DMS114 treated with DMSO at 0.1 percent for 48 hours (cell line): ENCODE measurements around the gene PACS1.
"Not testable (repeated sequence)": the region's sequence is repeated elsewhere in the genome, so short reads cannot be mapped to it uniquely, and the experiment has no call there.

Source experiments
- DNase-seq: peaks from one replicate; lab custom pipeline; 2025; ENCODE audit not compliant: unreplicated experiment; lab: John Stamatoyannopoulos, UW

Gene PACS1

DNA sequence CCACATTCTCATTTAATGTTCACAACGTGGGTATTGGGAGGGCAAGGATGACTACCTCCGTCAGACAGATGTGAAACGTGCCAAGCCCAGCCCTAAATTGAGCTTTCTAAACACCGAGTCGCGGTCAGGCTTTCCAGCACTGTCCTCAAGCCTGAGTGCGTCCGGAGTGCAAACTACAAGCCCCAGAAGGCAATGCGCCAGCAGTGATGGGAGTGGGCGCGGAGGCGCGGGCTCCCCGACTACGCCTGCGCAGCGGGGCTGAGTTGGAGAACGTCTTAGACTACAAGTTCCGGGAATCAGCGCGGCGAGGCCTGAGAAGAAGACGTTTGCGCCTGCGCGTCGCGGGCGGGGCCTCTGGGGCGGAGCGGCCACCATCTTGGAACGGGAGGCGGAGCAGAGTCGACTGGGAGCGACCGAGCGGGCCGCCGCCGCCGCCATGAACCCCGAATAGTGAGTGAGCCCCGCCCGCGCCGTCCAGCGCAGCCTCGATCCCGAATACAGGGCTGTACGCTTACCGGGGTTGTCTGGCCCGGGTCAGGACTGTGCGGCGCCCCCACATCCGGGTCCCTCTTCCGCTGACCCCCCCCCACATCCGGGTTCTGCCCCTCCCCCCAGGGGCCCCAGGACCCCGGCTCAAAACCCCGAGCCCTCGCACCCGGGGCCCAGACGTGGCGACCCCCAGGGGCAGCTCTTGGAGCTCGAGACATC lies 198.3 kb downstream of the PACS1 start, which contains the start of gene RAB1B:
Gene RAB1B, plus strand, starts transcription at position 396 of the 708 bp plus-strand sequence. Its CDS starts 41 bp downstream, at position 437.
- peak; percentile 98 for DNase-seq

DNA sequence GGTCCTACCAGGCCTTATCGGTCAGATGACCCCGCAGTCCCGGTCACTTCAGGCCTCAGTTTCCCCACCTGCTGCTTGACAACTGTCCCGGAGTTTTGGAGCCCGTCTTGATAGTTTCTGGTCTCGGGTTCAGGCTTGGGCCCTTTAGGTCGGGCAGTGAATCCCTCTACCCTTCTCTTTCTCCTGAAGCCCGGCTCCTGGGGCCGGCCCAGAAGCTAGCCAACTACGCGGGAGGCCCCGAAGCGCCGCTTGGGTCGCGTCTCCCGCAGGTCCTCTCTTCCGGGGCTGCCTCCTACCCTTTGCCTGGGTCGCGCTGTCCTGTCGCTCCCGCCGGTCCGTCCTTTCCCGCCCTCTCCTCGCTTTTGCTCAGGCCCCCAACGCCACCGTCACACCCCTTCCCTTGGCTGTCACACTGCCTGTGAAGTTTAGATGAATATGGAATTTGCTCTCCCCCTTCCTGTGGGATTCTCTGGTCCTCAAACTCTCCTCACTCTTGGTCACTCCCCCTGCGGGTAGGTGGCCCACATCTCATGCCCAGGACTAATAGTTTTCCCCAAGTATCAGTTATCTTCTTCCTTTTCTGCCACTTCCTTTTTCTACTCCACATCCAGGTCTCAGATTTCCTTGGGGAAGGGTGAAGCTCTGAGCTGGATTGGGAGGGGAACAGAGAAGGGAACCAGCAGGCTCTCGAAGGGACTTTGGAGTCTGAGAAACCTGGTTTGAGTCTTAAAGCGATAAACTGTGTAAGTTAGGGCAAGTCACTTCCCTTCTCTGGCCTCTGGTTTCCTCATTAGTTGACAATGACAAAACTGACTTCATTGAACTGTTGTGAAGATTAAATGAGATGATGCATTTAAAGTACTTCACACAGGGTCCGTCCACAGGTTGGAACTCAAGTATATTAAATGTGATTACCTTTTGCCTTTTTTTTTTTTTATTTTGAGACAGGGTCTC lies 199.2 kb downstream of the PACS1 start:
- DNase-seq: peak; percentile 37

DNA sequence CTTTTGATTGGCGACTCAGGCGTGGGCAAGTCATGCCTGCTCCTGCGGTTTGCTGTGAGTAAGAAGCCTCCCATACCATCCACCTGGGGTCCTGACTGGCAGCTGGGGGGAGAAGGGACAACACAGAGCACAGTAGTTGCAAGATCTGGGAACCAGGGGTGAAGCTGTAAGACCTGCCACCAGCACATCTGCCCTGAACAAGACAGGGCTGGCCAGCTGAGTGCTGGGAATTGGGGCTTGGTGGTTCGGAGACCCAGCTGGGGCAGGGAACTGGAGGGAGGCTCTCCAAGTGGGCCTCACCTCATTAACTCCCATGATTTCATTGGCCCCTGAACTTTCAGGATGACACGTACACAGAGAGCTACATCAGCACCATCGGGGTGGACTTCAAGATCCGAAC lies 201.7 kb downstream of the PACS1 start:
- no peak for DNase-seq

DNA sequence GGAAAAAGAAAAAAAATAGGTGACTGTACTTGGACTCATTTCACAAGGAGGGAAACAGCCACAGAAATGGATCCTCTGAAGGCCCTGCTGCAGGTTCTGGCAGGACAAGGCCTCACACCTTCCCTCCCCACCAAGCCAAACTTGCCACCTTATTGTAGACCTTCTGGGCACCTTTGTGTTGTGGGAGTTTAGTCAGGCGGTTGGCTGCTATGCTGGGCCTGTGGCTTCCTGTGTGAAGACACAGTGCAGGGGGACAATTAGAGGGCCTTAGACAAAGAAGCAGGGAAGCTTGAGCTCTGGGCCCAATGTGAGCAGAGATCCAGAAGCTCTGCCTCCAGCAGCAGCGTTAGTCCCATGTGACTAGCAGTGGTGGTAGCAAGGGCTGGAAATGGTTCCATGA lies 202.5 kb downstream of the PACS1 start:
- no peak for DNase-seq

DNA sequence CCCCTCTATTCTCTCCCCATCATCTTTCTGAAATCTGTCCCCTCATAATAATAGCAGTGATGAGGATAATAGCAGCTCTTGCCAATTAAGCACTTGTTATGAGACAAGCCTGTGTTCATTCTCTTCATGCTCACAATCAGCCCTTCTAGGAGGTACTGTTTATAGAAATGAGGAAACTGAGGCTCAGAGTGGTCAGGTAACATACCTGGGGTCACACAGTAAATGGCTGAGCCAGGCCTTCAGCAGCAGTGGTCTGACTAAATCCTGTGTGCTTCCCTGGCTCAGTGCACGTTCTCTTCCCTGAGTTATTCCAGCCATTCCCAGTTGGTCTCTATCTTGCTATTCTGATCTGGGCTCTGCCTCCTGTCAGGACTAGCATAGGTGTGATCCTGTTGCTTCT lies 204.1 kb downstream of the PACS1 start:
- no peak for DNase-seq

DNA sequence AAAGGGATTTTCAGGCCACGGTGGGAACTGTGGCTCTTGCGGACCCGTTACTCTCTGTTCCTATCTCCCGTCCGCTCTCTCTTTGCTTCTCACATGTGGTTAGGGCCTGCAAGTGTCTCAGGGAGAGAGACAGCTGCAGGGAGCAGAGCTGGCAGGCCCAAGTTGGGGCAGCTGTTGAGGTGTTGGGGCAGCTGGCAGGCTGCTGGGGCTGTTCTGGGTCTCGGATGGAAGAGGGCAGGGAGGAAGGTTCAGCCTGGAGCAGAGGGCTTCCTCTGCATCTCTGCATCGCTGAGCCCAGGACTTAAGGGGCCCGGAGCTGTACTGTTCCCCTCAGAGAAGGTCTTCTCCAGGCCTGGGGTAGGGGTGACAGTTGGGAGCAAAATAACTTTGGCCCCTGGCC lies 205.3 kb downstream of the PACS1 start:
- DNase-seq: no peak

DNA sequence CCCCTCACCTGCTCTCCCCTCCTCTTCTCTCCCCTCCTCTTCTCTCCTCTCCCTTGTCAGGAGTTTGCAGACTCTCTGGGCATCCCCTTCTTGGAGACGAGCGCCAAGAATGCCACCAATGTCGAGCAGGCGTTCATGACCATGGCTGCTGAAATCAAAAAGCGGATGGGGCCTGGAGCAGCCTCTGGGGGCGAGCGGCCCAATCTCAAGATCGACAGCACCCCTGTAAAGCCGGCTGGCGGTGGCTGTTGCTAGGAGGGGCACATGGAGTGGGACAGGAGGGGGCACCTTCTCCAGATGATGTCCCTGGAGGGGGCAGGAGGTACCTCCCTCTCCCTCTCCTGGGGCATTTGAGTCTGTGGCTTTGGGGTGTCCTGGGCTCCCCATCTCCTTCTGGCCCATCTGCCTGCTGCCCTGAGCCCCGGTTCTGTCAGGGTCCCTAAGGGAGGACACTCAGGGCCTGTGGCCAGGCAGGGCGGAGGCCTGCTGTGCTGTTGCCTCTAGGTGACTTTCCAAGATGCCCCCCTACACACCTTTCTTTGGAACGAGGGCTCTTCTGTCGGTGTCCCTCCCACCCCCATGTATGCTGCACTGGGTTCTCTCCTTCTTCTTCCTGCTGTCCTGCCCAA lies 206.0 kb downstream of the PACS1 start:
- no peak for DNase-seq

DNA sequence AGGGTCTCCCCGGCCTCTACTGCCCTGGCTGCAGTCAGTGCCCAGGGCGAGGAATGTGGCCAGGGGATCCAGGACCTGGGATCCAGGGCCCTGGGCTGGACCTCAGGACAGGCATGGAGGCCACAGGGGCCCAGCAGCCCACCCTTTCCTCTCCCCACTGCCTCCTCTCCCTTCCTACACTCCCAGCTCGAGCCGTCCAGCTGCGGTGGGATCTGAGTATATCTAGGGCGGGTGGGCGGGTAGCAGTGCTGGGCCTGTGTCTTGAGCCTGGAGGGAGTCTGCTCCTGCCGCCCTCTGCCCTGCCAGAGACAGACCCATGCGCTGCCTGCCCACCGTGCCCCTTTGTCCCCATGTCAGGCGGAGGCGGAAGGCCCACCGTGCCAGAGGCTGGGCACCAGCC lies 206.5 kb downstream of the PACS1 start:
- not testable (repeated sequence) for DNase-seq

DNA sequence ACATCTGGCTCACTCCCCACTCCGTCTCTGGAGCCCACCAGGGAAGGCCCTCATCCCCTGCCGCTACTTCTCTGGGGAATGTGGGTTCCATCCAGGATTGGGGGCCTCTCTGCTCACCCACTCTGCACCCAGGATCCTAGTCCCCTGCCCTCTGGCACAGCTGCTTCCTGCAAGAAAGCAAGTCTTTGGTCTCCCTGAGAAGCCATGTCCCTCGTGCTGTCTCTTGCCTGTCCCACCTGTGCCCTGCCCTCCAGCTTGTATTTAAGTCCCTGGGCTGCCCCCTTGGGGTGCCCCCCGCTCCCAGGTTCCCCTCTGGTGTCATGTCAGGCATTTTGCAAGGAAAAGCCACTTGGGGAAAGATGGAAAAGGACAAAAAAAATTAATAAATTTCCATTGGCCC lies 207.0 kb downstream of the PACS1 start:
- not testable (repeated sequence) for DNase-seq

DNA sequence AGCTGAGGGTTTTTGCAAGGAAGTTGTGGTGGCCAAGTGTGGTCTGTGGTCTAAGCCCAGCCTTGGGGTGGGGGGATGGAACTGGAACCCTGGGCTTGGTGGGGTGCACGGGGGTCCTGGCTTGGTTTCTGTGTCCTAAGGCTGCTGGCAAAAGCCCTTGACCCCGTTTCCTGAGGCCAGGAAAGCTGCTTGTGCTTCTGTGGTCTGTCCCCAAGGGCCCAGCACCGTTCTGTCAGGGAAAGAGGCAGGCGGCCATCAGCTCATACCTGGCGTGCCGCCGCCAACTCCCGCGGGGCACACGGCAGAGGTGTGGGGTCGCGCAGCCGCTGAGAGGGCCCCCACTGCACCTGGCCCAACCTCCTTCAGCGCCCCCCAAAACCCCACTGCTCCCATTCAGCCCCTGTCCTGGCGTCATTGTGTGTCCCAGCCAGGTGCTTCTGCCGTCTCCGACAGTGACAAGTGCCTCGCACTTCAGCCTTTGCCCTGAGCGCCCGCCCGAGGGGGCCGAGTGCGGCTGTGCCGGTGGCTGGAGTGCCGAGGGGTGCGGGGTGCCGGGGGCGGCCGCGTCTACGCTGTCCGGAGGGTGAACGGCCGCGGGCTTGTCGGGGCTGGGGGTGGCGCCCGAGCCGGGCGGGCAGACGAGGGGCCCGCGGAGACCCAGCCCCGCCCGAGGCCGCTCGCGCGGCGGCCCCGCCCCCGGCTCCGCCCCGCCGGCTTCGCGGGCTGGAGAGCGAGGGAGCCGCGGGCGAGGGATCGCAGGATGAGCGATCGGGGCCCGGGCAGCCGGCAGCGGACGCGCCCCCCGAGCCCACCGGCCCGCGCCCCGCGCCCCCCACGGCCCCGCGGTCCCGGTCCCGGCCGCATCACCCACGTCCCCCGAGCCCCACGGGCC lies 207.6 kb downstream of the PACS1 start, which contains the start of gene CNIH2:
Gene CNIH2, plus strand, starts transcription at position 705 of the 892 bp plus-strand sequence. CDS start 282 bp downstream, outside the sequence.
- no peak for DNase-seq

DNA sequence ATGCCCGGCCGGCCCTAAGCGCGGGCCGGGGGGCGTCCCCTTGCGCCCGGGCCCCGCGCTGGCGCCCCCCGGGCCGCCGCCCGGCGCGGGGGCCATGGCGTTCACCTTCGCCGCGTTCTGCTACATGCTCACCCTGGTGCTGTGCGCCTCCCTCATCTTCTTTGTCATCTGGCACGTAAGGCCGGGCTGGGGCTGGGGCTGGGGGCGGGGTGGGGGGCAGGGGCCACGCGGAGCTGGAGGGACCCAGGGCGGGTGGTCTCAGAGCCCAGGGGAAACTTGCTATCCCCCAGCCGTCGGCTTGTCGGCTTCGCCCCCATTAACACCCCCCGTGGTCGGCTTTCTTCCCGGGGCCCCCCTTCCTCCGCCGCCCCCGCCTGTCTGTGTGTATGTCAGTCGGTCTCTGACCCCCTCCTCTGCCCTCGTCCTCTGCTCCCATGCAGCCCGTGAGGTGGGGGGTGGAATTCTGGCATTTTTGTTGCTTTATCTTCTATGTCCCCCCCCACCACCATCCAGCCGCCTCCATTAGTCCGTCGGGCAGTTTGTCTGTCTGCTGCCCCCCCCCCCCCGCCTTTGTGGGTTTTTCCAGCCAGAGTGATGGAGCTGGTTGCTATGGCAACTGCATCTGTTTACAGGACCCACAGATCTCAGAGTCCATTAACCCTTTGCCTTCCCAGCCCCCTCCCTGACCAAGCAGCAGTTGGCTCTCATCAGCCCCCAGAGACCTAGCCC lies 208.5 kb downstream of the PACS1 start:
- no peak for DNase-seq

DNA sequence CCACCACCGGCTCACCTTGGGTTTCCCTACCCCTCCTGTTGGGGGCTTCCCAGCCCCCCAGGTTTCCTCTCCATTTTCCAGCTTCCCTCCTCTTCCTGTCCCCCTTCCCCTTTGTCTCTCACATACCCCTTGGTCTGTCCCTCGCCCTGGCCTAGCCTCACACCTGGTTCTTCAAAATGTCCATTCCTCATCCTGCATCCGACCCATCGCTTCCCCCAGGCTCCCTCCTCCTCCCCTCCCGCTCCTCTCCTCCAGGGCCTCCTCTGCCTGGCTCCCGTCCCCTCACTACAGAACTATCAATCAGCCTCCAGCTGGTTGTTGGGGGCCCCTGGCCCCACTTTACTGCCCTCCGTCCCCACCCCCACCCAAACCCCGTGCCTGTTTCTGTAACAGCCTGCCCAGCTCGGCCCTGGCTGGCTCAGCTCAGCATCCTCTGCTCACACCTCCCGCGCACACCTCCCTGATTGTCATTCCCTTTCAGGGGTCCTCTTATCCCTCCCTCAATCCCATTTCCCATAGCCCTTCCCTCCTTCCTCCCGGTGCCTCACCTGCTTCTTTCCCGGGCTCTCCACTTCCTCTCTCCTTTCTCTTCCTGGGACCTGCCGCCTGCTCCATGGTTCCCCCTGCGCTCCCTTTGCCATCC lies 209.1 kb downstream of the PACS1 start:
- DNase-seq: no peak

DNA sequence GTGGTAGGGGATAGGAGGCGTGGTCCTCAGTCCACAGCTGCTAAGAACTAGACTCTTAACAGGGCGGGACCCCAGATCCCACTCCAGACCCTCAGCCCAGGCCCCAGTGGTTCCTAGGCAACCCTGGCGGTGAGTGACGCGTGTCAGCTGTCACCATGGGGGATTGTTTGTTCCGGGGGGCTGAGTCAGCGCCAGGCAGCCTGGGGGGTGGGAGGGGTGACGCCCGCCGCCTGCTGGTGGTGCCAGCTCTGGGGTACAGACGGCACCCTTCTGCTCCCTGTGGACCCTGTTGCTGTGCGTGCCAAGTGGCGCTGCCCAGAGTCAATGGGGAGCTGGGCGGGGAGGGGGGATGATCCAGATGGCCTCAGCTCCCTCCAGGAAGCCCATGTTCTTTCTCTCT lies 210.4 kb downstream of the PACS1 start:
- no peak for DNase-seq

DNA sequence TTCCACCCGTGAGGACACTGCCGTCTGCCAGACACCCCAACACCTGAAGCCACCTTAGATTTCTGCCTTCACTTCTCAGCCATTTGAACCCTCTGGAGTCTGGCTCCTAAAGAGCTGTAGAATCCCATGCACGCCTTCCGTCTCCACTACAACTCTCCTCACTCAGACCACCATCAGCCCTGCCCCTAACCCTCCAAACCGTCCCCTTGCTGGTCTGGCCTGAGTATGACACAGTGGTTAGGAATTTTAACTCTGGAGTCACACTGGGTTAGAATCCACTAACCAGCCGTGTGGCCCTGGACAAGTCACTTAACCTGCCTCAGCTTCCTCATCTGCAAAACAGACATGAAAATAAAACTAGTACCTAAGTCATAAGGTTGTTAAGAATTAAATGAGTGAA lies 210.9 kb downstream of the PACS1 start:
- no peak for DNase-seq

DNA sequence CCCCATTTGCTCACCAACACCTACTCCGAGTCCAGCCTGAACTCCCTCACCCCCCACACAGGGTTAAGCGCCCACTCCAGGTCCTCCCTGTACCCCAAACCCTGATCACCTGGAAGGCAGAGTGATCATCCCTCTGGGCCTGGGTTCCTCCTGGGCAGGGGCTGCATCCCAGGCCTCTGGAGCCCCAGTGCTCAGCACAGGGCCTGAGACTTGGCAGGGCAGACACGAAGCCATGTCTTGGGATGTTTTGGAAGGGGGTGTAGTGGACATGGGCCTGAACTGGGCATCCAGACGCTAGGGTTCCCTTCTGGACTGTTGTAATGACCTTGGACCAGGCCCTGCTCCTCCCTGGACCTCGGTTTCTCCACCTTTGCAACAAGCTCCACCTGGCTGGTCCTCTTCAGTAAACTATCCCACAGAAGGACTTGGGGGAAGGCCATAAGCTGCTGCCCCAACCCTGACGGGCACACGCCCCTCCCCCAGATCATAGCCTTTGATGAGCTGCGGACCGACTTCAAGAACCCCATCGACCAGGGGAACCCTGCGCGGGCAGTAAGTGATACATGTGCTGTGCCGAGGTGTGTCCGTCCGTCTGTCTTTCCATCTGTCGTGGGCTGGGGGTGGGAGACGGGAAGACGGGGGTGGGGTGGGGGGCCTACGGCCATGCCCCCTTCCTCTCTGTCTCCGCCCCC lies 211.8 kb downstream of the PACS1 start:
- DNase-seq: no peak

DNA sequence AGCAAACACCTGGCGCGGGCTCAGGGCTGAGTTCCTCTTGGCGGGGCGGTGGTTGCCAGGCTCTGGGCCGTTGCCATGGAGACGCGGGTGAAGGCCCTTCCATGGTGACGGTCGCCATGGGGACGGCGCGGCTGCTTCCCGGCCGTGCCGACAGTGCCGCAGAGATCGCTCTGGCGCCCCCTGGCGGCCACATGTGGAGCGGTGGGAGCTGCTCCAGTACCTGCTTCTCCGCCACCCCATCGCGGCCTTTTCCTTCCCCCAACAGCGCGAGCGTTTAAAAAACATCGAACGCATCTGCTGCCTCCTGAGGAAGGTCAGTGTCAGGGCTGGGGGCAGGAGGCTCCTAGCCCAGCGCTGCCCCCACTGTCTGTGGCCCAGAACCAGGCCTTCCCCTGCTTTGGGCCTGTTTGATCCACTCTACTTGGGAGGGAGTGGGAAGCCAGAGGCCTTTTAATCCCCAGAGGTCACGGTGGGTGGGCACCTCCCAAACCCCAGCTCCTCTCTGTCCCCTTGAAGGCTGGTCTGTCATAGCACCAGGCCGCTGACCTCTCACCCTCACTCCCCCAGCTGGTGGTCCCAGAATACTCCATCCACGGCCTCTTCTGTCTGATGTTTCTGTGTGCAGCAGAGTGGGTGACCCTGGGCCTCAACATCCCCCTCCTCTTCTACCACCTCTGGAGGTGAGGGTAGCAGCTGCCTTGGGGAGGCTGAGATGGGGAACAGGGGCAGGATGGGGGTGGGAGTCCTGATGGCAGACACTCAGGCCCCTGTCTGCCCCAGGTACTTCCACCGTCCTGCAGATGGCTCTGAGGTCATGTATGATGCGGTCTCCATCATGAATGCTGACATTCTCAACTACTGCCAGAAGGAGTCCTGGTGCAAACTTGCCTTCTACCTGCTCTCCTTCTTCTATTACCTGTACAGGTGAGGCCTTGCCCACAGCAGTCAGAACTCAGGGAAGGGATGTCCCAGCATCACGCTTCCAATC lies 212.7 kb downstream of the PACS1 start:
- DNase-seq: peak; percentile 82

DNA sequence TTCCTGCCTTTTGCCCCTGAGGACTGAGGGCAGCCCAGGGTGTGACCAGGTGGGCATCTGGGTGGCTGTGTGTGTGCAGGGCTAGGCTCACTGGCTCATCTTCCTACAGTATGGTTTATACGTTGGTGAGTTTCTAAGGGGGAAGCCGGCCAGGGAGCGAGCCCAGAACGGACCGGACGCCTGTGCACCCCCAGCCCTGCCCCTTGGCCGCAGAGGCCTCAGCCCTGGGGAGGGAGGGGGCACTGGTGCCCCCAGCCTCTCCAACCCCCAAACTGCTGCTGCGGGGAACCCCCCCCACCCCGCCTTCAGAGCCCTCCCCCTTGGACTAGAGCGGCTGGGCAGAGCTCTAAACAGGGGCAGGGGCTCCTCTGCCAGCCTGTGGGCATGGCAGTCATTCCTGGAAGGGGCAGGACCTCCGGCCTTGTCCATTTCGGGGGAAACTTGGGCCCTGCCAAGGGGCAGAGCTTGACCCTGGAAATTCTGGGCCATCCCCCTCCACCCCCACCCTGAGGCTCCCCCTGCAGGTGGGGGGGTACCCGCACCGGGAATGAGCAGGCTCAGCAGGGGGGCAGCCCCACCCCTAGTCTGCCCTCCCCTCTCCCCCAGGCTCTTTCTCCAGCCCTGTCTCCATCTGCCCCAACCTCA lies 213.5 kb downstream of the PACS1 start:
- no peak for DNase-seq
